Astrocyte (in vitro differentiated cells and primary cell): Measurements from ENCODE around the gene SLC26A3. TPM values are rescaled to one million over a fixed set of nuclear protein-coding genes. Genes with fewer than 3 reads are reported as not detected.
A peak's percentile ranks its signal among the peaks of the same experiment; 100 is the strongest.

Experiments used
- DNase-seq: peaks from one replicate; pipeline ENCODE4 v3.0.0-alpha.2; 2010; ENCODE audit warnings: low read depth
- FAIRE-seq: peaks from 2 replicates; lab custom pipeline; 2011; peaks lifted over from hg19 to GRCh38; lab: Jason Lieb, UNC
- H2AFZ ChIP-seq: 2 replicates; pipeline ENCODE4 v1.6.0; 2012; ENCODE audit warnings: low read depth, low read length, inconsistent platforms
- H3K27ac ChIP-seq: 2 replicates; pipeline ENCODE4 v1.5.1; 2011; ENCODE audit warnings: low read depth, low read length, inconsistent platforms
- H3K27me3 ChIP-seq: 2 replicates; pipeline ENCODE4 v1.6.0; 2011; ENCODE audit warnings: low read length, inconsistent platforms; ENCODE audit not compliant: insufficient read depth
- H3K36me3 ChIP-seq: 2 replicates; pipeline ENCODE4 v1.5.1; 2011; ENCODE audit warnings: low read length, inconsistent platforms; ENCODE audit not compliant: insufficient read depth
- H3K4me1 ChIP-seq: 2 replicates; pipeline ENCODE4 v1.5.1; 2011; ENCODE audit warnings: low read length, inconsistent platforms; ENCODE audit not compliant: insufficient read depth
- H3K4me2 ChIP-seq: 2 replicates; pipeline ENCODE4 v1.6.0; 2012; ENCODE audit warnings: low read length, inconsistent platforms
- H3K4me3 ChIP-seq: 2 replicates; pipeline ENCODE4 v1.5.1; 2011; ENCODE audit warnings: low read depth, mild to moderate bottlenecking, low read length, inconsistent platforms; ENCODE audit not compliant: insufficient read depth
- H3K79me2 ChIP-seq: 2 replicates; pipeline ENCODE4 v1.6.0; 2012; ENCODE audit warnings: mild to moderate bottlenecking, low read length, inconsistent platforms; ENCODE audit not compliant: insufficient read depth
- H3K9ac ChIP-seq: 2 replicates; pipeline ENCODE4 v1.6.0; 2012; ENCODE audit warnings: mild to moderate bottlenecking, low read length, inconsistent platforms
- H3K9me3 ChIP-seq: 2 replicates; pipeline ENCODE4 v1.5.1; 2012; ENCODE audit warnings: low read depth, mild to moderate bottlenecking, low read length, inconsistent platforms; ENCODE audit not compliant: insufficient read depth
- H4K20me1 ChIP-seq: 2 replicates; pipeline ENCODE4 v1.6.0; 2012; ENCODE audit warnings: low read length, inconsistent platforms; ENCODE audit not compliant: insufficient read depth
- H3K27ac Mint-ChIP-seq: one replicate; pipeline ENCODE4 v1.8.0; 2021; ENCODE audit warnings: mild to moderate bottlenecking, mixed read lengths; ENCODE audit not compliant: unreplicated experiment
- H3K27me3 Mint-ChIP-seq: one replicate; pipeline ENCODE4 v1.8.0; 2021; ENCODE audit warnings: low read depth, mixed read lengths; ENCODE audit not compliant: unreplicated experiment
- H3K36me3 Mint-ChIP-seq: one replicate; pipeline ENCODE4 v1.8.0; 2021; ENCODE audit warnings: low read depth, mixed read lengths; ENCODE audit not compliant: unreplicated experiment
- H3K4me1 Mint-ChIP-seq: one replicate; pipeline ENCODE4 v1.8.0; 2021; ENCODE audit warnings: low read depth, mixed read lengths; ENCODE audit not compliant: unreplicated experiment
- H3K4me3 Mint-ChIP-seq: one replicate; pipeline ENCODE4 v1.8.0; 2021; ENCODE audit warnings: mild to moderate bottlenecking, moderate library complexity, mixed read lengths; ENCODE audit not compliant: unreplicated experiment
- H3K9me3 Mint-ChIP-seq: one replicate; pipeline ENCODE4 v1.8.0; 2021; ENCODE audit warnings: mild to moderate bottlenecking, mixed read lengths; ENCODE audit not compliant: unreplicated experiment
- CTCF ChIP-seq: IDR thresholded peaks from 2 replicates; pipeline ENCODE4 v1.5.1; 2011; ENCODE audit warnings: low read depth, mild to moderate bottlenecking, inconsistent platforms, low read length, moderate library complexity; ENCODE audit not compliant: insufficient read depth
- EZH2 ChIP-seq: IDR thresholded peaks from 2 replicates; pipeline ENCODE4 v1.6.1; 2012; ENCODE audit warnings: mild to moderate bottlenecking, low read length, inconsistent platforms; ENCODE audit not compliant: insufficient read depth
- total RNA-seq: library from RNA; stranded (reverse); gene quantifications from 2 replicates; pipeline ENCODE4 v1.2.1, GENCODE V29; 2021

Gene SLC26A3
- total RNA-seq, 1 donor from 2014 or later: not detected

GRCh38 chr7:107746006-107746405, 57.0 kb downstream of the SLC26A3 start:
- H3K4me1 ChIP-seq: peaks cover 15% of the 10 kb centered on the region
- H3K9ac ChIP-seq: no peak overlapping the region
- H3K27ac Mint-ChIP-seq: no peak overlapping the region
- H3K9me3 ChIP-seq: no peaks in the 10 kb centered on the region
- H3K9me3 Mint-ChIP-seq: no peaks in the 10 kb centered on the region
- H3K27me3 Mint-ChIP-seq: no peaks in the 10 kb centered on the region
- H3K4me3 ChIP-seq: peak overlapping the region; percentile 91
- peaks cover 22% of the 10 kb centered on the region for H3K4me1 Mint-ChIP-seq
- H3K79me2 ChIP-seq: peaks cover 66% of the 10 kb centered on the region
- TF ChIP-seq CTCF: no peak
- no peak for TF ChIP-seq EZH2
- no peaks in the 10 kb centered on the region for H3K27me3 ChIP-seq
- no peak for DNase-seq
- peak overlapping the region; percentile 91 for H3K4me2 ChIP-seq
- peak overlapping the region; percentile 98 for H3K4me3 Mint-ChIP-seq
- FAIRE-seq: no peak
- H2AFZ ChIP-seq: no peak overlapping the region
- H3K36me3 ChIP-seq: peaks cover 9% of the 10 kb centered on the region
- peaks cover 44% of the 10 kb centered on the region for H4K20me1 ChIP-seq
- H3K36me3 Mint-ChIP-seq: peaks cover 4% of the 10 kb centered on the region
- no peak overlapping the region for H3K27ac ChIP-seq

GRCh38 chr7:107744345-107744750, 58.7 kb downstream of the SLC26A3 start:
- Mint-ChIP-seq H3K27ac (peak overlapping the region; percentile 98), H3K4me3 (peak overlapping the region; percentile 98), H3K27me3 (no peaks in the 10 kb centered on the region), H3K4me1 (peaks cover 22% of the 10 kb centered on the region), H3K36me3 (peaks cover 1% of the 10 kb centered on the region), H3K9me3 (no peaks in the 10 kb centered on the region)
- peak overlapping the region; percentile 92 for H3K27ac ChIP-seq
- H3K4me2 ChIP-seq: peak overlapping the region; percentile 91
- H3K9ac ChIP-seq: peak overlapping the region; percentile 96
- peaks cover 38% of the 10 kb centered on the region for H4K20me1 ChIP-seq
- DNase-seq (no peak), FAIRE-seq (no peak)
- H3K4me3 ChIP-seq: peak overlapping the region; percentile 91
- H3K9me3 ChIP-seq: no peaks in the 10 kb centered on the region
- peaks cover 54% of the 10 kb centered on the region for H3K79me2 ChIP-seq
- TF ChIP-seq EZH2 (no peak), CTCF (no peak)
- peaks cover 15% of the 10 kb centered on the region for H3K4me1 ChIP-seq
- H2AFZ ChIP-seq: peak overlapping the region; percentile 94
- no peaks in the 10 kb centered on the region for H3K27me3 ChIP-seq
- peaks cover 3% of the 10 kb centered on the region for H3K36me3 ChIP-seq

GRCh38 chr7:107743567-107744344, 59.3 kb downstream of the SLC26A3 start, which contains the start of gene CBLL1:
TSS of gene CBLL1 (plus strand) at chr7:107744142. CDS start at chr7:107744164, 22 bp downstream.
- no peaks in the 10 kb centered on the region for H3K36me3 ChIP-seq
- TF ChIP-seq CTCF (peak; percentile 62), EZH2 (no peak)
- H4K20me1 ChIP-seq: peaks cover 35% of the 10 kb centered on the region
- Mint-ChIP-seq H3K4me1 (peaks cover 22% of the 10 kb centered on the region), H3K27me3 (no peaks in the 10 kb centered on the region), H3K4me3 (peak within 1 kb of the TSS; percentile 98), H3K9me3 (no peaks in the 10 kb centered on the region), H3K36me3 (peaks cover 1% of the 10 kb centered on the region), H3K27ac (peak within 1 kb of the TSS; percentile 98)
- DNase-seq: peak; percentile 90
- H3K4me1 ChIP-seq: peaks cover 15% of the 10 kb centered on the region
- no peaks in the 10 kb centered on the region for H3K27me3 ChIP-seq
- no peaks in the 10 kb centered on the region for H3K9me3 ChIP-seq
- peaks cover 48% of the 10 kb centered on the region for H3K79me2 ChIP-seq
- peak within 1 kb of the TSS; percentile 96 for H3K9ac ChIP-seq
- peak within 1 kb of the TSS; percentile 91 for H3K4me2 ChIP-seq
- peak within 1 kb of the TSS; percentile 92 for H3K27ac ChIP-seq
- peak within 1 kb of the TSS; percentile 91 for H3K4me3 ChIP-seq
- FAIRE-seq: no peak
- H2AFZ ChIP-seq: peak within 1 kb of the TSS; percentile 94
